HEK293 (cell line): Measurements from ENCODE around the gene USP7.

Source experiments
- CTCF ChIP-seq: fragments of 450-650 bp; formaldehyde crosslinking; IDR thresholded peaks from 2 replicates; pipeline ENCODE4 v1.5.1; 2016; ENCODE audit warnings: missing biosample characterization, missing genetic modification characterization
- PBX3 ChIP-seq: sonication (generic); formaldehyde crosslinking; IDR thresholded peaks from 2 replicates; pipeline ENCODE4 v1.8.1; 2022; ENCODE audit warnings: mild to moderate bottlenecking, moderate library complexity, missing genetic modification reagents
- PRDM4 ChIP-seq: fragments of 450-650 bp; formaldehyde crosslinking; IDR thresholded peaks from 2 replicates; pipeline ENCODE4 v1.5.1; 2017; ENCODE audit warnings: missing biosample characterization, missing genetic modification characterization
- TCF7L2 ChIP-seq: IDR thresholded peaks from 2 replicates; pipeline ENCODE4 v1.6.1; 2011; ENCODE audit warnings: low read depth, mild to moderate bottlenecking, inconsistent platforms, low read length, moderate library complexity, borderline replicate concordance
- TSHZ1 ChIP-seq: fragments of 450-650 bp; formaldehyde crosslinking; IDR thresholded peaks from 2 replicates; pipeline ENCODE4 v1.5.1; 2016; ENCODE audit warnings: missing biosample characterization, missing genetic modification characterization, borderline replicate concordance
- ZNF24 ChIP-seq: fragments of 450-650 bp; formaldehyde crosslinking; IDR thresholded peaks from 2 replicates; pipeline ENCODE4 v1.5.1; 2016; ENCODE audit warnings: missing biosample characterization, missing genetic modification characterization
- ZNF354C ChIP-seq: fragments of 450-650 bp; formaldehyde crosslinking; IDR thresholded peaks from 2 replicates; pipeline ENCODE4 v1.5.1; 2016; ENCODE audit warnings: missing biosample characterization, missing genetic modification characterization, low read depth, borderline replicate concordance
- TF ChIP-seq, protein P1 (sequence below): fragments of 450-650 bp; formaldehyde crosslinking; IDR thresholded peaks from 2 replicates; pipeline ENCODE4 v1.5.1; 2016; ENCODE audit warnings: missing biosample characterization, missing genetic modification characterization
- TF ChIP-seq, protein P2 (sequence below): fragments of 450-650 bp; formaldehyde crosslinking; IDR thresholded peaks from 2 replicates; pipeline ENCODE4 v1.5.1; 2016; ENCODE audit warnings: missing biosample characterization, missing genetic modification characterization, borderline replicate concordance

- TF ChIP-seq, protein P1, sequence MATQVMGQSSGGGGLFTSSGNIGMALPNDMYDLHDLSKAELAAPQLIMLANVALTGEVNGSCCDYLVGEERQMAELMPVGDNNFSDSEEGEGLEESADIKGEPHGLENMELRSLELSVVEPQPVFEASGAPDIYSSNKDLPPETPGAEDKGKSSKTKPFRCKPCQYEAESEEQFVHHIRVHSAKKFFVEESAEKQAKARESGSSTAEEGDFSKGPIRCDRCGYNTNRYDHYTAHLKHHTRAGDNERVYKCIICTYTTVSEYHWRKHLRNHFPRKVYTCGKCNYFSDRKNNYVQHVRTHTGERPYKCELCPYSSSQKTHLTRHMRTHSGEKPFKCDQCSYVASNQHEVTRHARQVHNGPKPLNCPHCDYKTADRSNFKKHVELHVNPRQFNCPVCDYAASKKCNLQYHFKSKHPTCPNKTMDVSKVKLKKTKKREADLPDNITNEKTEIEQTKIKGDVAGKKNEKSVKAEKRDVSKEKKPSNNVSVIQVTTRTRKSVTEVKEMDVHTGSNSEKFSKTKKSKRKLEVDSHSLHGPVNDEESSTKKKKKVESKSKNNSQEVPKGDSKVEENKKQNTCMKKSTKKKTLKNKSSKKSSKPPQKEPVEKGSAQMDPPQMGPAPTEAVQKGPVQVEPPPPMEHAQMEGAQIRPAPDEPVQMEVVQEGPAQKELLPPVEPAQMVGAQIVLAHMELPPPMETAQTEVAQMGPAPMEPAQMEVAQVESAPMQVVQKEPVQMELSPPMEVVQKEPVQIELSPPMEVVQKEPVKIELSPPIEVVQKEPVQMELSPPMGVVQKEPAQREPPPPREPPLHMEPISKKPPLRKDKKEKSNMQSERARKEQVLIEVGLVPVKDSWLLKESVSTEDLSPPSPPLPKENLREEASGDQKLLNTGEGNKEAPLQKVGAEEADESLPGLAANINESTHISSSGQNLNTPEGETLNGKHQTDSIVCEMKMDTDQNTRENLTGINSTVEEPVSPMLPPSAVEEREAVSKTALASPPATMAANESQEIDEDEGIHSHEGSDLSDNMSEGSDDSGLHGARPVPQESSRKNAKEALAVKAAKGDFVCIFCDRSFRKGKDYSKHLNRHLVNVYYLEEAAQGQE, result no peak
- TF ChIP-seq, protein P2, sequence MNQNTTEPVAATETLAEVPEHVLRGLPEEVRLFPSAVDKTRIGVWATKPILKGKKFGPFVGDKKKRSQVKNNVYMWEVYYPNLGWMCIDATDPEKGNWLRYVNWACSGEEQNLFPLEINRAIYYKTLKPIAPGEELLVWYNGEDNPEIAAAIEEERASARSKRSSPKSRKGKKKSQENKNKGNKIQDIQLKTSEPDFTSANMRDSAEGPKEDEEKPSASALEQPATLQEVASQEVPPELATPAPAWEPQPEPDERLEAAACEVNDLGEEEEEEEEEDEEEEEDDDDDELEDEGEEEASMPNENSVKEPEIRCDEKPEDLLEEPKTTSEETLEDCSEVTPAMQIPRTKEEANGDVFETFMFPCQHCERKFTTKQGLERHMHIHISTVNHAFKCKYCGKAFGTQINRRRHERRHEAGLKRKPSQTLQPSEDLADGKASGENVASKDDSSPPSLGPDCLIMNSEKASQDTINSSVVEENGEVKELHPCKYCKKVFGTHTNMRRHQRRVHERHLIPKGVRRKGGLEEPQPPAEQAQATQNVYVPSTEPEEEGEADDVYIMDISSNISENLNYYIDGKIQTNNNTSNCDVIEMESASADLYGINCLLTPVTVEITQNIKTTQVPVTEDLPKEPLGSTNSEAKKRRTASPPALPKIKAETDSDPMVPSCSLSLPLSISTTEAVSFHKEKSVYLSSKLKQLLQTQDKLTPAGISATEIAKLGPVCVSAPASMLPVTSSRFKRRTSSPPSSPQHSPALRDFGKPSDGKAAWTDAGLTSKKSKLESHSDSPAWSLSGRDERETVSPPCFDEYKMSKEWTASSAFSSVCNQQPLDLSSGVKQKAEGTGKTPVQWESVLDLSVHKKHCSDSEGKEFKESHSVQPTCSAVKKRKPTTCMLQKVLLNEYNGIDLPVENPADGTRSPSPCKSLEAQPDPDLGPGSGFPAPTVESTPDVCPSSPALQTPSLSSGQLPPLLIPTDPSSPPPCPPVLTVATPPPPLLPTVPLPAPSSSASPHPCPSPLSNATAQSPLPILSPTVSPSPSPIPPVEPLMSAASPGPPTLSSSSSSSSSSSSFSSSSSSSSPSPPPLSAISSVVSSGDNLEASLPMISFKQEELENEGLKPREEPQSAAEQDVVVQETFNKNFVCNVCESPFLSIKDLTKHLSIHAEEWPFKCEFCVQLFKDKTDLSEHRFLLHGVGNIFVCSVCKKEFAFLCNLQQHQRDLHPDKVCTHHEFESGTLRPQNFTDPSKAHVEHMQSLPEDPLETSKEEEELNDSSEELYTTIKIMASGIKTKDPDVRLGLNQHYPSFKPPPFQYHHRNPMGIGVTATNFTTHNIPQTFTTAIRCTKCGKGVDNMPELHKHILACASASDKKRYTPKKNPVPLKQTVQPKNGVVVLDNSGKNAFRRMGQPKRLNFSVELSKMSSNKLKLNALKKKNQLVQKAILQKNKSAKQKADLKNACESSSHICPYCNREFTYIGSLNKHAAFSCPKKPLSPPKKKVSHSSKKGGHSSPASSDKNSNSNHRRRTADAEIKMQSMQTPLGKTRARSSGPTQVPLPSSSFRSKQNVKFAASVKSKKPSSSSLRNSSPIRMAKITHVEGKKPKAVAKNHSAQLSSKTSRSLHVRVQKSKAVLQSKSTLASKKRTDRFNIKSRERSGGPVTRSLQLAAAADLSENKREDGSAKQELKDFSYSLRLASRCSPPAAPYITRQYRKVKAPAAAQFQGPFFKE (tag by site-specific recombination), result no peak
- TF ChIP-seq TSHZ1 (tag by site-specific recombination) (no peak), TCF7L2 (no peak), CTCF (tag by site-specific recombination) (no peak), ZNF354C (no peak), ZNF24 (no peak), PBX3 (CRISPR knock-in tag) (no peak), PRDM4 (no peak)
These were observed 76.3 kb downstream of the USP7 start for GRCh38 chr16:8887431-8887765.
